Measurements from ENCODE around the gene KRT37.

DNA sequence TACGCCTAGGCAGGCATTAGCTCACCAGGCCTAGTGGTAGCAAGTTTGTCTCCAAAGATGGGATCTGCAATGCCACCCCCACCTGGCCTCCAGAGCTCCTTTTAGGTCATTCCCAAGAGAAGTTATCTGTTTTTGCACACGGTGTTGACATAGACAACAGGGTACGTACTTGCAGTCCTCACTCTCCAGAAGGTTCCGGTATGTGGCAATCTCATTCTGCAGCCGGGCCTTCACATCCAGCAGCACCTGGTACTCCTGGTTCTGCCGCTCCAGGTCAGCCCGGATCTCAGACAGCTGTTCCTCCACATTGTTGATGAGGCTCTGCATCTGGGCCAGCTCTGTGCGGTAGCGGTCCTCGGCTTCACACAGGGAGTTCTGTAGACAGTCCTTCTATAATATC lies 17.2 kb downstream of the KRT37 start:
- TF ChIP-seq, protein P1, sequence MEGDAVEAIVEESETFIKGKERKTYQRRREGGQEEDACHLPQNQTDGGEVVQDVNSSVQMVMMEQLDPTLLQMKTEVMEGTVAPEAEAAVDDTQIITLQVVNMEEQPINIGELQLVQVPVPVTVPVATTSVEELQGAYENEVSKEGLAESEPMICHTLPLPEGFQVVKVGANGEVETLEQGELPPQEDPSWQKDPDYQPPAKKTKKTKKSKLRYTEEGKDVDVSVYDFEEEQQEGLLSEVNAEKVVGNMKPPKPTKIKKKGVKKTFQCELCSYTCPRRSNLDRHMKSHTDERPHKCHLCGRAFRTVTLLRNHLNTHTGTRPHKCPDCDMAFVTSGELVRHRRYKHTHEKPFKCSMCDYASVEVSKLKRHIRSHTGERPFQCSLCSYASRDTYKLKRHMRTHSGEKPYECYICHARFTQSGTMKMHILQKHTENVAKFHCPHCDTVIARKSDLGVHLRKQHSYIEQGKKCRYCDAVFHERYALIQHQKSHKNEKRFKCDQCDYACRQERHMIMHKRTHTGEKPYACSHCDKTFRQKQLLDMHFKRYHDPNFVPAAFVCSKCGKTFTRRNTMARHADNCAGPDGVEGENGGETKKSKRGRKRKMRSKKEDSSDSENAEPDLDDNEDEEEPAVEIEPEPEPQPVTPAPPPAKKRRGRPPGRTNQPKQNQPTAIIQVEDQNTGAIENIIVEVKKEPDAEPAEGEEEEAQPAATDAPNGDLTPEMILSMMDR (IDR thresholded peaks at IDR 0.05 in 4 of 5, conservative IDR thresholded peaks at IDR 0.05 in 1 of 5), result no peak
- TF ChIP-seq POLR2A (IDR thresholded peaks at IDR 0.05), result no peak

Measured in gastrocnemius medialis (tissue), 4 donors.